ENCODE data around the gene PKHD1.

PKHD1 gene

GRCh38 chr6:51618563-51618962, 468.9 kb downstream of the PKHD1 start:
- TF ChIP-seq L3MBTL2 (conservative IDR thresholded peaks at IDR 0.05): no peak
- no peak for TF ChIP-seq SP1 (IDR thresholded peaks at IDR 0.05)
- TF ChIP-seq NFRKB (IDR thresholded peaks at IDR 0.05): no peak
- TF ChIP-seq PKNOX1 (IDR thresholded peaks at IDR 0.05): no peak
- TF ChIP-seq BHLHE40 (IDR thresholded peaks at IDR 0.05; ENCODE audit: borderline replicate concordance): no peak
- TF ChIP-seq FOXM1 (IDR thresholded peaks at IDR 0.05; ENCODE audit: borderline replicate concordance): no peak
- no peak for TF ChIP-seq ZNF384 (IDR thresholded peaks at IDR 0.05)
- no peak for TF ChIP-seq FOXK2 (IDR thresholded peaks at IDR 0.05)
- no peak for TF ChIP-seq SUZ12 (IDR thresholded peaks at IDR 0.05)
- TF ChIP-seq HDGF (IDR thresholded peaks at IDR 0.05; ENCODE audit: borderline replicate concordance): no peak
- no peak for TF ChIP-seq ARNT (IDR thresholded peaks at IDR 0.05)
- no peak for TF ChIP-seq FOXA1 (IDR thresholded peaks at IDR 0.05)
- no peak for TF ChIP-seq LEF1 (IDR thresholded peaks at IDR 0.05; ENCODE audit: borderline replicate concordance)
- TF ChIP-seq CTBP1 (IDR thresholded peaks at IDR 0.05; ENCODE audit: borderline replicate concordance): no peak
- TF ChIP-seq TARDBP (IDR thresholded peaks at IDR 0.05): no peak
- TF ChIP-seq ELF4 (IDR thresholded peaks at IDR 0.05): no peak
- no peak for DNase-seq (ENCODE audit: extremely low spot score)
- POLR2A ChIA-PET: no interaction called here
- CTCF ChIA-PET: interaction anchor here (0.8 to 1.0 kb wide), 2 partner anchors 8 to 10 kb away, joined by 3 read pairs; no protein-coding TSS in a partner anchor

DNA sequence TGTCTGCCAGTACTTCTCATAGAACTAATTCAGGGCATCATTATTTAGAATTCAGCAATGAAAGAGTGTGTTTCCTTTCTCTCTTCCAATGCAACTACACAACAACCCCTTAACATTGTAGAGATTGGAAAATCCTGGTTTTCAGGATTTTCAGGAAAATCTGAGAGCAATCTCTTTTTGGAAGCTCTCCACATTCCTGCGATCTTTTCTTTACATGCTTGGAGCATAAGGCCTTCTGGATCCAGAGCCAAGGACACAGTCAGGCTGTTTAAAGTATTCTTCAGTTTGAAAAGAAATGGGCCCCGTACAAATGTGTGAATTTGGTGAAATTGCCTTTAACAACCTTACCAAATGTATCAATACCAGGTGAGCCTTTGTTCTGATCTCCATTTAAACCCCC, 469.7 kb downstream of the PKHD1 start:
- TF ChIP-seq FOXK2 (IDR thresholded peaks at IDR 0.05) (no peak), ARNT (IDR thresholded peaks at IDR 0.05) (no peak), SUZ12 (IDR thresholded peaks at IDR 0.05) (no peak), FOXM1 (IDR thresholded peaks at IDR 0.05; ENCODE audit: borderline replicate concordance) (no peak), NFRKB (IDR thresholded peaks at IDR 0.05) (no peak), BHLHE40 (IDR thresholded peaks at IDR 0.05; ENCODE audit: borderline replicate concordance) (no peak), LEF1 (IDR thresholded peaks at IDR 0.05; ENCODE audit: borderline replicate concordance) (no peak), HDGF (IDR thresholded peaks at IDR 0.05; ENCODE audit: borderline replicate concordance) (no peak), ELF4 (IDR thresholded peaks at IDR 0.05) (no peak), L3MBTL2 (conservative IDR thresholded peaks at IDR 0.05) (no peak), PKNOX1 (IDR thresholded peaks at IDR 0.05) (no peak), SP1 (IDR thresholded peaks at IDR 0.05) (no peak), TARDBP (IDR thresholded peaks at IDR 0.05) (no peak), FOXA1 (IDR thresholded peaks at IDR 0.05) (no peak), ZNF384 (IDR thresholded peaks at IDR 0.05) (no peak)
- POLR2A ChIA-PET: no interaction called here
- CTCF ChIA-PET: interaction anchor here (1.0 kb wide), 1 partner anchor 9 kb away, joined by 3 read pairs; no protein-coding TSS in a partner anchor
- no peak for DNase-seq (ENCODE audit: extremely low spot score)

- ChIA-PET POLR2A (no interaction called here), CTCF (no interaction called here)
- TF ChIP-seq FOXK2 (IDR thresholded peaks at IDR 0.05): no peak
- TF ChIP-seq L3MBTL2 (conservative IDR thresholded peaks at IDR 0.05): no peak
- no peak for TF ChIP-seq ZNF384 (IDR thresholded peaks at IDR 0.05)
- no peak for TF ChIP-seq PKNOX1 (IDR thresholded peaks at IDR 0.05)
- TF ChIP-seq BHLHE40 (IDR thresholded peaks at IDR 0.05; ENCODE audit: borderline replicate concordance): no peak
- no peak for TF ChIP-seq NFRKB (IDR thresholded peaks at IDR 0.05)
- no peak for TF ChIP-seq SP1 (IDR thresholded peaks at IDR 0.05)
These were observed 471.2 kb downstream of the PKHD1 start for GRCh38 chr6:51616243-51616642.

GRCh38 chr6:51614725-51615124, 472.7 kb downstream of the PKHD1 start:
- POLR2A ChIA-PET: no interaction called here
- no peak for DNase-seq (ENCODE audit: extremely low spot score)
- CTCF ChIA-PET: no interaction called here
- TF ChIP-seq ELF4 (IDR thresholded peaks at IDR 0.05) (no peak), PKNOX1 (IDR thresholded peaks at IDR 0.05) (no peak), SUZ12 (IDR thresholded peaks at IDR 0.05) (no peak), L3MBTL2 (conservative IDR thresholded peaks at IDR 0.05) (no peak), ARNT (IDR thresholded peaks at IDR 0.05) (no peak), SP1 (IDR thresholded peaks at IDR 0.05) (no peak), LEF1 (IDR thresholded peaks at IDR 0.05; ENCODE audit: borderline replicate concordance) (no peak), CTBP1 (IDR thresholded peaks at IDR 0.05; ENCODE audit: borderline replicate concordance) (no peak), NFRKB (IDR thresholded peaks at IDR 0.05) (no peak), TARDBP (IDR thresholded peaks at IDR 0.05) (no peak), HDGF (IDR thresholded peaks at IDR 0.05; ENCODE audit: borderline replicate concordance) (no peak), FOXA1 (IDR thresholded peaks at IDR 0.05) (no peak)

More at GRCh38 chr6:51616243-51616642, 471.2 kb downstream of the PKHD1 start:
- no peak for DNase-seq (ENCODE audit: extremely low spot score)

DNA sequence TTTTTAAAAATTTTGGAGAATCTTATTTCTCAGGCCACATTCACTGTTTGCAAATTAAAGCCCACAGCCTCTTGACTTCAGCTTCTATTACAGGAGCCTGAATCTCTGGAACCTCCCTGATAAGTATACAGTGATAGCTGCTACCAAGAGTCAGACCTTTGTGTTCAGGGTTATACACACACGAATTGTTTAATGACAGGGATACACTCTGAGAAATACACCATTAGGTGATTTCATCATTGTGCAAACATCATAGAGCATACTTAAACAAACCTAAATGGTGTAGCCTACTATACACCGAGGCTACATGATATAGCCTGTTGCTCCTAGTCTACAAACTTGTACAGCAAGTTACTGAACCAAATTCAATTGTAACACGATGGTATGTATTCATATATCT, 473.9 kb downstream of the PKHD1 start:
- ChIA-PET POLR2A (no interaction called here), CTCF (no interaction called here)
- no peak for DNase-seq (ENCODE audit: extremely low spot score)
- TF ChIP-seq L3MBTL2 (conservative IDR thresholded peaks at IDR 0.05) (no peak), PKNOX1 (IDR thresholded peaks at IDR 0.05) (no peak), SP1 (IDR thresholded peaks at IDR 0.05) (no peak), ZNF384 (IDR thresholded peaks at IDR 0.05) (no peak), TARDBP (IDR thresholded peaks at IDR 0.05) (no peak), NFRKB (IDR thresholded peaks at IDR 0.05) (no peak), FOXM1 (IDR thresholded peaks at IDR 0.05; ENCODE audit: borderline replicate concordance) (no peak), FOXA1 (IDR thresholded peaks at IDR 0.05) (no peak), ELF4 (IDR thresholded peaks at IDR 0.05) (no peak), BHLHE40 (IDR thresholded peaks at IDR 0.05; ENCODE audit: borderline replicate concordance) (no peak), HDGF (IDR thresholded peaks at IDR 0.05; ENCODE audit: borderline replicate concordance) (no peak), CTBP1 (IDR thresholded peaks at IDR 0.05; ENCODE audit: borderline replicate concordance) (no peak), LEF1 (IDR thresholded peaks at IDR 0.05; ENCODE audit: borderline replicate concordance) (no peak), FOXK2 (IDR thresholded peaks at IDR 0.05) (no peak), ARNT (IDR thresholded peaks at IDR 0.05) (no peak), SUZ12 (IDR thresholded peaks at IDR 0.05) (no peak)
